GM15510 (cell line): Measurements from ENCODE around the gene DDX28.
"Not testable (repeated sequence)": the region's sequence is repeated elsewhere in the genome, so short reads cannot be mapped to it uniquely, and the experiment has no call there.

Experiments used
- POLR2A ChIP-seq: IDR thresholded peaks from 3 replicates; pipeline ENCODE4 v1.6.1; 2011; ENCODE audit warnings: borderline replicate concordance; ENCODE audit not compliant: insufficient read length; ENCODE audit errors: extremely low read depth

Gene DDX28

DNA sequence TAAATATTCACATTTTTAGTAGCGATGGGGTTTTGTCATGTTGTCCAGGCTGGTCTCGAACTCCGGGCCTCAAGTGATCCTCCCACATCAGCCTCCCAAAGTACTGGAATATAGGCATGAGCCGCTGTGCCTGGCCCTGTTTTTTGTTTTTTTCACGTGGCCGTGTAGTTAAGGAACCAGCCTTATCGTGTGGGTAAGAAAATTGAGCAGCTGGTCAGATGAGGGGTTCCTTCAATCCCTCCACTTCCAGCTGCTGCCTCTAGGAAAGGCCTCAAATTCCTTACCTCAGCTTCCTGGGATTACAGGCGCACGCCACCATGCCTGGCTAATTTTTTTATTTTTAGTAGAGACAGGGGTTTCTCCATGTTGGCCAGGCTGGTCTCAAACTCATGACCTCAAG, 17.8 kb downstream of the DDX28 start:
- TF ChIP-seq POLR2A = no peak

GRCh38 chr16:68003031-68003430, 20.0 kb downstream of the DDX28 start:
- no peak for TF ChIP-seq POLR2A

- TF ChIP-seq POLR2A = no peak
These were observed 22.6 kb downstream of the DDX28 start for GRCh38 chr16:68000450-68000849.

DNA sequence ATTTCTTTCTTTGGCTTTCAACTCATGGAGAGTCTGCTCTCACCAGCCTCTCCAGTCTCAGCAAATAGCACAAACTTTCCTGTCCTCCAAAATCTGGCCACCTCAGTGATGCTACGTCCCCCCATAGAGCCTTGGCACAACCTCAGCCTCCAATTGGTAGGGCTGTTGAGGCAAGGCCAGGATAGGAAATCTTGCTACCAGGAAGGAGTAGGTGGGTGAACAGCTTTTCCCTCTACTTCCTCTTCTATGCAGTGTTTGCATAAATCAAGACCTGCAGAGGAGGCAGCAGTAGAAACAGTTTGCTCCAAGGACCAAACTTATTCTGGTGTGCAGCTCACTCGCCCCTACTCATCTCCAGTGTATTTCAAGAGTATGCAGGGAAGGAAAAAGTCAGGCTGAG, 23.0 kb downstream of the DDX28 start:
- TF ChIP-seq POLR2A = no peak

DNA sequence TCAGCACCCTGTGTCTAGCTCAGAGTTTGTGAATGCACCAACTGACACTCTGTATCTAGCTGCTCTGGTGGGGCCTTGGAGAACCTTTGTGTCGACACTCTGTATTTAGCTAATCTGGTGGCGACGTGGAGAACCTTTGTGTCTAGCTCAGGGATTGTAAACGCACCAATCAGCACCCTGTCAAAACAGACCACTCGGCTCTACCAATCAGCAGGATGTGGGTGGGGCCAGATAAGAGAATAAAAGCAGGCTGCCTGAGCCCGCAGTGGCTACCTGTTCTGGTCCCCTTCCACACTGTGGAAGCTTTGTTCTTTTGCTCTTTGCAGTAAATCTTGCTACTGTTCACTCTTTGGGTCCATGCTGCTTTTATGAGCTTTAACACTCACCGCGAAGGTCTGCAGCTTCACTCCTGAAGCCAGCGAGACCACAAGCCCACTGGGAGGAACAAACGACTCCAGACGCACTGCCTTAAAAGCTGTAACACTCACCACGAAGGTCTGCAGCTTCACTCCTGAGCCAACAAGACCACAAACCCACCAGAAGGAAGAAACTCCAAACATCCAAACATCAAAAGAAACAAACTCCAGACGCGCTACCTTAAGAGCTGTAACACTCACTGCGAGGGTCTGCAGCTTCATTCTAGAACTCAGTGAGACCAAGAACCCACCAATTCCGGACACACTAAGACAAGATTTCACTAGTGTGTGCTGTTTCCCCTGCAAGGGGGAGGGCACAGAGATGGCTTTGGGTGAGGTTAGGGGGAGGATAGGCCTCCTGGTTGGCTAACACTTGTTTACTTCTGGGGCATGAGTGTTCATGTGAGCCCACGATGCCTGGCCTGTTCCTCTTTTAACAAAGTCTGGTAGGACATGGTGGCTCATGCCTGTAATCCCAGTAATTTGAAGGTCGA, 24.0 kb downstream of the DDX28 start, which contains the start of gene DPEP2:
DPEP2 (minus strand) TSS at position 706 of the 910 bp plus-strand sequence. CDS start 6,272 bp downstream, outside the sequence.
- TF ChIP-seq POLR2A = not testable (repeated sequence)

DNA sequence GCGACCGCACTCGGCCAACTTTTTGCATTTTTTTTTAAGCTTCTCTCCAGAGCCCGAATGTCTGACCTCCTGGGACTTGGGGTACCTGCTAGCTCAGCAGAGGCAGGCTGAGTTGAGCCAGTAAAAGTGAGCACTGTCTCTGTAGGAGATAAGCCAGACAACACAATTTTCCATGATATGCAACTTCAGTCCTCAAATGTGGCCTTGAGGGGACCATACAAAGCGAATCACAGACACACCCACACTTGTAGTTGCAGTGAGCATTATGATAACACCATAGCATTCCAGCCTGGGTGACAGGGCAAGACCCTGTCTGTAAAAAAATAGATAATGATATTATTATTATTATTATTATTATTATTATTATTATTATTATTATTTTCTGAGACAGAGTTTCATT, 26.4 kb downstream of the DDX28 start:
- no peak for TF ChIP-seq POLR2A

GRCh38 chr16:67995423-67995822, 27.6 kb downstream of the DDX28 start:
- no peak for TF ChIP-seq POLR2A

DNA sequence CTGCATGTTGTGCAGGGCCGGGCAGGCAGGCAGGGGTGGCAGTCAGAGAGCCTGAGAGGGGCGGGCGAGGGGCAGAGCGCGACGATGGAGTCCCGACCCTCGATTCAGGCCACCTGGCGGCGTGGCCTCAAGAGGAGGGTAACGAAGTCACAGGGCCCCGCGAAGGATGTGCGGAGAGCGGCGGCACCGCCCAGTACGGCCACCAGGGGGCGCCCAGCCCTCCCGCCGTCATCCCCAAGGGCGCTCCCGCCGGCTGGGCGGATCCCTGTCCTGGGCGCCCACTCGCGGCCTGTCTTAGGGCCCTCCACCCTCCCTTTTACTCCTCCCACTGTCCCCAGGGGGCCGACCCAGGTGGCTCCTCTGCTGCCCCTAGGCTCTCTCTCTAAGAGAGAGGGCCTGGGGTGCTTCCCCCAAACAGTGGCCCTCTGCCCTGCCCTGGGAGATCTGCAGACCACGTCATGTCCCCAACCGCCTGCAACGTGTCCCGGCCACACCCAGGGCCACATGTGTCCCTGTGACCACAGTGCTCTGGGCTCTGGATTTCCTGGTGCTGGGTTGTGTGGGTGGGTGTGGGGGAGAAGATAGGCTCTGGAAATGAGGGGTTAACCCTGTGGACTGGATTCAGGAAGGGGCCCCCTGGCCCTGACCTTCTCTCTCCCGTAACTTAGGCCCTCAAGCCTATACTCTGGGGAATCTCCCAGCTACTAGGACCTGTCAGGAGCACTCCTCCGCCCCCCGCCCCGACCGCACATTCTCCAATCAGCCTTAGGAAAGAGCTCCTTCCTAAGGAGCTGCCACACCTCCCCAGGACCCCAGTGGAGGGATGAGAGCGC, 29.6 kb downstream of the DDX28 start:
- peak; percentile 59 for TF ChIP-seq POLR2A

GRCh38 chr16:67992661-67993206, 30.3 kb downstream of the DDX28 start:
- TF ChIP-seq POLR2A = no peak

GRCh38 chr16:67990018-67990386, 33.0 kb downstream of the DDX28 start:
- no peak for TF ChIP-seq POLR2A

DNA sequence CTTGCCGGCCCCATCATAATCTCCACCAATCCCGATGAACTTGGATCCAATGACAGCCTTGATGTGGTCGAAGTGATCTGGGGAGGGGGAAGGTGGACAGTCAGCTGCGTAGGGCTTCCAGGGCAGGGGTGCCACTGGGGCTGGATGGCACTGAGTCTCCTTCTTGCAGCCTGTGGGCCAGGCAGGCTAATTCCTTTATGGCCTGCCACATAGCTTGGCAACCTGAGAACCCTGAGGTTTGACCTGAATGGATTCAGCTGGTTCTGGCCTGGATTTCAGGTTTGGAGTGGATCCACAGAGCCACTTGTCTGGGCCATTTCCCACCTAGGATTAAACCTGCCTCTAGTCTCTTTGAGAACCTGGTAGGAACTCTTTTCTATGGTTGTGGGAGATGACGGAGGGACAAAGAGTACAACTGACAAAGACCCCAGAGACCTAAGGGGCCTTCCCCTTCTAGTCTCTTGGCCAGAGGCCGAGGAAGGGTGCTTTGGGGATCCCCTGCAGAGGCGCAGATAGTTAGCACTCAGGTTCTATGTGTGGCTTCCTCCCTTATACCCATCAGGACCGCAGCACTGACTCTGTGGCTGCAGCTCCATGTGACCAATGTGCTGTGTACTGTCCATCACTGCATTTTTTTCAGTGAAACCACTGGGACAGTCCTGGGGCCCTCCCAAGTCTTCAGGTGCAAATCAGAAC, 33.6 kb downstream of the DDX28 start:
- TF ChIP-seq POLR2A = no peak

- no peak for TF ChIP-seq POLR2A
These were observed 34.4 kb downstream of the DDX28 start for GRCh38 chr16:67988675-67989074.

GRCh38 chr16:67987460-67988160, 35.4 kb downstream of the DDX28 start:
- no peak for TF ChIP-seq POLR2A

- no peak for TF ChIP-seq POLR2A
These were observed 36.1 kb downstream of the DDX28 start for GRCh38 chr16:67986949-67987348.

DNA sequence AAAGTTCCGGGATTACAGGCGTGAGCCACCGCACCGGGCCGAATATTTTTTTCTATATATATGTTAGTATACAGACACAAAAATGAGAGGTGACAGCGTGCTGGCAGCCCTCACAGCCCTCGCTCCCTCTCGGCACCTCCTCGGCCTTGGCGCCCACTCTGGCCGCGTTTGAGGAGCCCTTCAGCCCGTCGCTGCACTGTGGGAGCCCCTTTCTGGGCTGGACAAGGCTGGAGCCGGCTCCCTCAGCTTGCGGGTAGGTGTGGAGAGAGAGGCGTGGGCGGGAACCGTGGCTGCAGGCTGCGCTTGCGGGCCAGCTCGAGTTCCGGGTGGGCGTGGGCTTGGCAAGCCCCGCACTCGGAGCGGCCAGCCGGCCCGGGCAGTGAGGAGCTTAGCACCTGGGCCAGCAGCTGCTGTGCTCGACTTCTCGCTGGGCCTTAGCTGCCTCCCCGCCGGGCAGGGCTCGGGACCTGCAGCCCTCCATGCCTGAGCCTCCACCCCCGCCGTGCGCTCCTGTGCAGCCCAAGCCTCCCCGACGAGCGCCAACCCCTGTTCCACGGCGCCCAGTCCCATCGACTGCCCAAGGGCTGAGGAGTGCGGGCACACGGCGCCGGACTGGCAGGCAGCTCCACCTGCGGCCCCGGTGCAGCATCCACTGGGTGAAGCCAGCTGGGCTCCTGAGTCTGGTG, 40.9 kb downstream of the DDX28 start:
- no peak for TF ChIP-seq POLR2A
